ENCODE measurements around the gene HSF2BP.
"Not testable (repeated sequence)": the region's sequence is repeated elsewhere in the genome, so short reads cannot be mapped to it uniquely, and the experiment has no call there.

Gene HSF2BP

GRCh38 chr21:43513023-43513422, 146.3 kb downstream of the HSF2BP start:
- not testable (repeated sequence) for DNase-seq

GRCh38 chr21:43511209-43511608, 148.1 kb downstream of the HSF2BP start:
- DNase-seq = not testable (repeated sequence)

- not testable (repeated sequence) for DNase-seq
Observed at GRCh38 chr21:43510669-43511068, 148.6 kb downstream of the HSF2BP start.

- DNase-seq = not testable (repeated sequence)
Observed at GRCh38 chr21:43503892-43504291, 155.4 kb downstream of the HSF2BP start.

- not testable (repeated sequence) for DNase-seq
Observed at GRCh38 chr21:43503075-43503750, 156.1 kb downstream of the HSF2BP start.

- DNase-seq = not testable (repeated sequence)
Observed at GRCh38 chr21:43502407-43503071, 156.7 kb downstream of the HSF2BP start.

- not testable (repeated sequence) for DNase-seq
Observed at GRCh38 chr21:43498924-43499323, 160.4 kb downstream of the HSF2BP start.

- DNase-seq = not testable (repeated sequence)
Observed at GRCh38 chr21:43498065-43498464, 161.2 kb downstream of the HSF2BP start.

GRCh38 chr21:43494279-43495012, 164.8 kb downstream of the HSF2BP start:
- peak in 1 of 2 donors; percentile 11 for DNase-seq

- DNase-seq = not testable (repeated sequence)
Observed at GRCh38 chr21:43493471-43493870, 165.8 kb downstream of the HSF2BP start.

- DNase-seq = not testable (repeated sequence)
Observed at GRCh38 chr21:43488235-43488634, 171.1 kb downstream of the HSF2BP start.

GRCh38 chr21:43486051-43486450, 173.2 kb downstream of the HSF2BP start:
- not testable (repeated sequence) for DNase-seq

- DNase-seq = not testable (repeated sequence)
Observed at GRCh38 chr21:43485016-43485415, 174.3 kb downstream of the HSF2BP start.

- DNase-seq = not testable (repeated sequence)
Observed at GRCh38 chr21:43479197-43479596, 180.1 kb downstream of the HSF2BP start.
